Heart left ventricle (tissue), 13 donors: Measurements from ENCODE around the gene ASB15.

Experiments
- POLR2A ChIP-seq, 2 donors: fragments of 450-650 bp; IDR thresholded peaks; one replicate each; pipeline ENCODE4 v1.6.1; 2017; ENCODE audit warnings: antibody characterized with exemption in 2 of 2, mild to moderate bottlenecking in 2 of 2, moderate library complexity in 2 of 2
- TF ChIP-seq, protein P1 (sequence below), 12 donors: fragments of 200-600 bp; sonication (generic) in 4 of 12; IDR thresholded peaks; one replicate each; pipeline versions ENCODE4 v1.5.0 to v1.8.0; 2018 to 2022; ENCODE audit warnings: antibody characterized with exemption in 12 of 12, mild to moderate bottlenecking in 5 of 12
- donor health status: ischemic (EF 13 %, LVEDD 7.1; RV severe dilation, severe dysfunction).
- donor health status: DM: no; HTN: yes; CAD: no.
- donor health status: DM: no; HTN: no; CAD: no.
- donor health status: ischemic (EF 25% LVEDD 6.9; RV normal size, moderate dysfunction).
- donor health status: ischemic (EF 25% LVEDD 5.7; RV mildly dilated, moderate dysfunction).
- donor health status: ischemic (EF 35%, LVEDD 5.7; RV mildly dilated, moderate dysfunction).
- donor health status: nonischemic (EF 11% LVEDD 7.7; RV severe dilation, severe dysfunction).
- donor health status: DM: yes; HTN: yes; CAD: no.
- donor health status: PGD.
- donor health status: ischemic (EF 29% LVEDD 5.4; RV normal size, mild dysfunction).
- donor health status: nonischemic (EF 23%, LVEDD 6.1; RV moderate dilation, normal function).

DNA sequence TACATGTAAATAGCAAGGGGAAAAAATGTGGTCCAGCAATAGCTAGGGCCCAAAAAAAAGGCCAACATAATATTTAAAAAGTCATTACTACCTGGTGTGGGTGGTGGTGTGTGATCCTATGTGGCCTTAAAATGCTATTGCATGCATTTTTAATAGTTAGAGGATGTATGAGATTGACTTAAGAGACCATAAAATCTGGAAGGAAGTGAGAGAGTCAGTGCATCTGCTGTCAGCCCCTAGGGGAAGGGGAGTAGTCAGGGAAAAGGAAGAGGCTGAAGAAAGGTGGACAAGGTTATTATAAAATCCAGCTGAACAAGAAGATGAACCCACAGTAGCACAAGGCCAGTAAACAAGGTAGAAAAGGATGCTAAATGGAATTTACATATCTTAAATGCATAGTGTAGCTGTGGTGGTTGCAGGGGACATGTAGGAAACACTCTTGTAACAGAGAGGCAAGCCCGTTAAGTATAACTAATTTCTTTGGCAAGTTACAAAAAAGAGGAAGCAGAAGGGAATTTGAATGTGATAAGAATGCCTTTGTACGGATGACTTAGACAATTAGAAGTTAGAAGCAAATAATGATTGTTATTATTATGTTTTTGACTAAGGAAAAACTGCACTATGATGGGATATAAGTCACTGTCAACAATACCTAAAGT lies 32.1 kb upstream of the ASB15 start:
- TF ChIP-seq, protein P1, sequence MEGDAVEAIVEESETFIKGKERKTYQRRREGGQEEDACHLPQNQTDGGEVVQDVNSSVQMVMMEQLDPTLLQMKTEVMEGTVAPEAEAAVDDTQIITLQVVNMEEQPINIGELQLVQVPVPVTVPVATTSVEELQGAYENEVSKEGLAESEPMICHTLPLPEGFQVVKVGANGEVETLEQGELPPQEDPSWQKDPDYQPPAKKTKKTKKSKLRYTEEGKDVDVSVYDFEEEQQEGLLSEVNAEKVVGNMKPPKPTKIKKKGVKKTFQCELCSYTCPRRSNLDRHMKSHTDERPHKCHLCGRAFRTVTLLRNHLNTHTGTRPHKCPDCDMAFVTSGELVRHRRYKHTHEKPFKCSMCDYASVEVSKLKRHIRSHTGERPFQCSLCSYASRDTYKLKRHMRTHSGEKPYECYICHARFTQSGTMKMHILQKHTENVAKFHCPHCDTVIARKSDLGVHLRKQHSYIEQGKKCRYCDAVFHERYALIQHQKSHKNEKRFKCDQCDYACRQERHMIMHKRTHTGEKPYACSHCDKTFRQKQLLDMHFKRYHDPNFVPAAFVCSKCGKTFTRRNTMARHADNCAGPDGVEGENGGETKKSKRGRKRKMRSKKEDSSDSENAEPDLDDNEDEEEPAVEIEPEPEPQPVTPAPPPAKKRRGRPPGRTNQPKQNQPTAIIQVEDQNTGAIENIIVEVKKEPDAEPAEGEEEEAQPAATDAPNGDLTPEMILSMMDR (IDR thresholded peaks at IDR 0.05): no peak
- TF ChIP-seq POLR2A (IDR thresholded peaks at IDR 0.05): no peak
